GM12892 (cell line): ENCODE measurements around the gene MMP12.

Source experiments
- POLR2A ChIP-seq: IDR thresholded peaks from 2 replicates; pipeline ENCODE4 v1.6.1; 2011; ENCODE audit warnings: low read depth, low read length, control low read depth
- POLR2AphosphoS5 ChIP-seq: IDR thresholded peaks from 2 replicates; pipeline ENCODE4 v1.6.1; 2011; ENCODE audit warnings: low read depth, low read length, control low read depth
- TAF1 ChIP-seq: IDR thresholded peaks from 2 replicates; pipeline ENCODE4 v1.6.1; 2011; ENCODE audit warnings: low read depth, mild to moderate bottlenecking, control low read depth, low read length, borderline replicate concordance

DNA sequence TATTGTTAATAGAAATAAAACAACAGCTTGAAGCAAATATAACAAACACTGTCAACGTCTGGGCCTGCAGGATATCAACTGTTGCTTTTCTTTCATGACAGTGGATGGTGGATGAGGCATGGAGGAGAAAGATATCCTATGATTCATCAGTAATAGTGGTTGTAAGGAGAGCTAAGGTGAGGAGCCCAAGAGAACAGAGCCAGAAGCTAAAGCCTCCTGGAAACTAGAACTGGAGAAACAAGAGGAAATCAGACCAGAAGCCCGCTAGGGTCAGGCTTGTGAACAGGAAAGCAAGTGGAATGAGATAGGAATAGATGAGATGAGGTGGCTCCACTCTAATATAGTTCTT, 37.7 kb upstream of the MMP12 start:
- TF ChIP-seq POLR2A, result no peak
- no peak for TF ChIP-seq TAF1
- no peak for TF ChIP-seq POLR2AphosphoS5
